ENCODE results near the gene C8G.

DNA sequence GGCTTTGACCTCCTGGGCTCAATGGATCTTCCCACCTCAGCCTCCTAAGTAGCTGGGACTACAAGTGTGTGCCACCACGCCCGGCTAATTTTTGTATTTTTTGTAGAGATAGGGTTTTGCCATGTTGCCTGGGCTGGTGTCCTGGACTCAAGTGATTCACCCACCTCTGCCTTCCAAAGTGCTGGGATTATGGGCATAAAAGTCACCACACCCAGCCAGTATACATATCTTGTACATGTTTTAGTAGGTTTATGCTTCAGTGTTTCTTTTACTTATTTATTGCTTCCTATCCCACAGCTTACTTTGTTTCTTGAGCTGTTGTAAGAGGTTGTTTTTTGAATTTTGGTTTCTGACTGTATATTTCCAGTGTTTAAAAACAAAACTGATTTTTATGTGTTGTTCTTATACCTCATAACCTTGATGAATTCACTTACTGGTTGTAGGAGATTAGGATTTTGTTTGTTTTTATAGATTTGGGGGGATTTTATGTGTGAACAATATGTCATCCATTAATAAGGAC, 13.4 kb upstream of the C8G start:
- TF ChIP-seq, protein P1, sequence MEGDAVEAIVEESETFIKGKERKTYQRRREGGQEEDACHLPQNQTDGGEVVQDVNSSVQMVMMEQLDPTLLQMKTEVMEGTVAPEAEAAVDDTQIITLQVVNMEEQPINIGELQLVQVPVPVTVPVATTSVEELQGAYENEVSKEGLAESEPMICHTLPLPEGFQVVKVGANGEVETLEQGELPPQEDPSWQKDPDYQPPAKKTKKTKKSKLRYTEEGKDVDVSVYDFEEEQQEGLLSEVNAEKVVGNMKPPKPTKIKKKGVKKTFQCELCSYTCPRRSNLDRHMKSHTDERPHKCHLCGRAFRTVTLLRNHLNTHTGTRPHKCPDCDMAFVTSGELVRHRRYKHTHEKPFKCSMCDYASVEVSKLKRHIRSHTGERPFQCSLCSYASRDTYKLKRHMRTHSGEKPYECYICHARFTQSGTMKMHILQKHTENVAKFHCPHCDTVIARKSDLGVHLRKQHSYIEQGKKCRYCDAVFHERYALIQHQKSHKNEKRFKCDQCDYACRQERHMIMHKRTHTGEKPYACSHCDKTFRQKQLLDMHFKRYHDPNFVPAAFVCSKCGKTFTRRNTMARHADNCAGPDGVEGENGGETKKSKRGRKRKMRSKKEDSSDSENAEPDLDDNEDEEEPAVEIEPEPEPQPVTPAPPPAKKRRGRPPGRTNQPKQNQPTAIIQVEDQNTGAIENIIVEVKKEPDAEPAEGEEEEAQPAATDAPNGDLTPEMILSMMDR (IDR thresholded peaks at IDR 0.05), result no peak
- no peak for TF ChIP-seq POLR2A (IDR thresholded peaks at IDR 0.05)
